SK-N-SH (cell line): ENCODE results near the gene TRPC6. TPM values are rescaled to one million over a fixed set of nuclear protein-coding genes. Genes with fewer than 3 reads are reported as not detected.

Experiments
- CTCF ChIA-PET: fragments of 300-600, 350-600 bp; formaldehyde crosslinking; extraction: SDS; loops from one replicate; lab custom pipeline; 2021; lab: Yijun Ruan, JAX
- POLR2A ChIA-PET: fragments of 350-600 bp; sonication (Branson Sonifier 250); formaldehyde crosslinking; extraction: SDS; loops from one replicate; lab custom pipeline; 2020; ENCODE audit warnings: antibody characterized with exemption, inconsistent platforms; lab: Yijun Ruan, JAX
- DNase-seq: peaks from one replicate; pipeline ENCODE4 v3.0.0; 2012
- H2AFZ ChIP-seq: fragments of 200-600 bp; sonication (generic); 2 replicates; pipeline ENCODE4 v1.8.1; 2016; ENCODE audit warnings: antibody characterized with exemption, mild to moderate bottlenecking, low read depth
- H3F3A ChIP-seq: fragments of 200-600 bp; sonication (generic); replicated peaks from 2 replicates; pipeline ENCODE3; 2016; ENCODE audit warnings: antibody characterized with exemption, mild to moderate bottlenecking; ENCODE audit not compliant: insufficient read depth
- H3K27ac ChIP-seq, 2 experiments: fragments of 200-500 bp in 1 of 2; fragments of 200-600 bp in 1 of 2; sonication (Bioruptor generic) in 1 of 2; sonication (generic), shearing (Covaris generic) in 1 of 2; 2 replicates each; pipeline versions ENCODE4 v1.5.1 to v1.6.1; 2014 to 2016; ENCODE audit warnings: low read depth in 2 of 2, inconsistent platforms in 1 of 2, low read length in 1 of 2, mild to moderate bottlenecking in 1 of 2, mixed read lengths in 1 of 2
- H3K27me3 ChIP-seq: fragments of 200-600 bp; sonication (generic), shearing (Covaris generic); 2 replicates; pipeline ENCODE4 v1.6.1; 2016; ENCODE audit warnings: mixed run types; ENCODE audit not compliant: insufficient read depth
- H3K36me3 ChIP-seq, 2 experiments: fragments of 200-500 bp in 1 of 2; fragments of 200-600 bp in 1 of 2; sonication (Bioruptor generic) in 1 of 2; sonication (generic) in 1 of 2; replicated peaks in 1 of 2; 2 replicates each; pipeline versions ENCODE3 to v1.5.1; 2014 to 2016; ENCODE audit warnings: low read length in 1 of 2, mild to moderate bottlenecking in 1 of 2; ENCODE audit not compliant: insufficient read depth in 2 of 2, control insufficient read depth in 1 of 2
- H3K4me1 ChIP-seq, 2 experiments: fragments of 200-500 bp in 1 of 2; fragments of 200-600 bp in 1 of 2; sonication (Bioruptor generic) in 1 of 2; sonication (generic), shearing (Covaris generic) in 1 of 2; 2 replicates each; pipeline versions ENCODE4 v1.5.1 to v1.6.1; 2014 to 2016; ENCODE audit warnings: low read depth in 1 of 2, low read length in 1 of 2, mixed run types in 1 of 2; ENCODE audit not compliant: insufficient read depth in 2 of 2, control insufficient read depth in 1 of 2
- H3K4me2 ChIP-seq: fragments of 200-600 bp; sonication (generic), shearing (Covaris generic); 2 replicates; pipeline ENCODE4 v1.6.1; 2017; ENCODE audit warnings: mixed run types
- H3K4me3 ChIP-seq, 2 experiments: fragments of 200-500 bp in 1 of 2; fragments of 200-600 bp in 1 of 2; sonication (Bioruptor generic) in 1 of 2; sonication (generic), shearing (Covaris generic) in 1 of 2; 2 replicates each; pipeline versions ENCODE4 v1.5.1 to v1.8.1; 2014 to 2016; ENCODE audit warnings: low read depth in 2 of 2, inconsistent platforms in 1 of 2, low read length in 1 of 2, mild to moderate bottlenecking in 1 of 2, mixed read lengths in 1 of 2, moderate library complexity in 1 of 2
- H3K79me2 ChIP-seq: fragments of 200-600 bp; sonication (generic); 2 replicates; pipeline ENCODE4 v1.8.1; 2017; ENCODE audit warnings: mild to moderate bottlenecking; ENCODE audit not compliant: insufficient read depth
- H3K9ac ChIP-seq: fragments of 200-600 bp; sonication (generic); 2 replicates; pipeline ENCODE4 v1.6.1; 2017; ENCODE audit warnings: mixed run types
- H3K9me2 ChIP-seq: fragments of 200-600 bp; sonication (generic); 2 replicates; pipeline ENCODE4 v1.6.1; 2017; ENCODE audit warnings: mixed run types
- H3K9me3 ChIP-seq: fragments of 200-600 bp; sonication (generic); 2 replicates; pipeline ENCODE4 v1.6.1; 2017; ENCODE audit warnings: mixed run types, mild to moderate bottlenecking, moderate library complexity
- H4K20me1 ChIP-seq: fragments of 200-600 bp; sonication (generic); 2 replicates; pipeline ENCODE4 v1.6.1; 2017; ENCODE audit warnings: mild to moderate bottlenecking, mixed run types; ENCODE audit not compliant: insufficient read depth
- CTCF ChIP-seq: fragments of 200-600 bp; sonication (generic); IDR thresholded peaks from 2 replicates; pipeline ENCODE4 v1.6.1; 2017; ENCODE audit warnings: antibody characterized with exemption, mild to moderate bottlenecking, moderate library complexity
- EP300 ChIP-seq, 2 experiments: IDR thresholded peaks; 2 replicates each; pipeline versions ENCODE4 v1.4.0 to v1.6.1; 2012; ENCODE audit warnings: borderline replicate concordance in 1 of 2, low read depth in 1 of 2, low read length in 1 of 2
- FOXM1 ChIP-seq: IDR thresholded peaks from 2 replicates; pipeline ENCODE4 v1.4.0; 2012; ENCODE audit warnings: low read depth, mild to moderate bottlenecking
- GATA2 ChIP-seq: sonication (generic); formaldehyde crosslinking; IDR thresholded peaks from 2 replicates; pipeline ENCODE4 v1.5.0; 2020; ENCODE audit warnings: mild to moderate bottlenecking, missing genetic modification reagents
- MXI1 ChIP-seq: IDR thresholded peaks from 2 replicates; pipeline ENCODE4 v1.6.1; 2012; ENCODE audit warnings: mild to moderate bottlenecking, low read depth, low read length, improper control_type of control experiment
- NFIC ChIP-seq: IDR thresholded peaks from 2 replicates; pipeline ENCODE4 v1.4.0; 2012; ENCODE audit warnings: borderline replicate concordance
- RAD21 ChIP-seq: IDR thresholded peaks from 2 replicates; pipeline ENCODE4 v1.6.1; 2012; ENCODE audit warnings: mild to moderate bottlenecking, low read length
- RXRA ChIP-seq: IDR thresholded peaks from 2 replicates; pipeline ENCODE4 v1.4.0; 2012; ENCODE audit warnings: low read depth, mild to moderate bottlenecking, borderline replicate concordance
- TAF1 ChIP-seq: IDR thresholded peaks from 2 replicates; pipeline ENCODE4 v1.6.1; 2012; ENCODE audit warnings: low read depth, mild to moderate bottlenecking, low read length, moderate library complexity, borderline replicate concordance
- USF1 ChIP-seq: IDR thresholded peaks from 2 replicates; pipeline ENCODE4 v1.4.0; 2012; ENCODE audit warnings: low read depth, borderline replicate concordance
- WGBS: methylation state at CpG from one replicate; pipeline ENCODE4 v1.1.6; 2017; ENCODE audit warnings: low lambda C conversion rate; 5-methylcytosine and 5-hydroxymethylcytosine counted together
- polyA plus RNA-seq, 3 experiments: library from polyadenylated mRNA; depleted of rRNA; stranded (reverse); fragments of >200 nt; gene quantifications; 2 replicates each; pipeline ENCODE4 v1.2.3, GENCODE V29; 2012
- TF ChIP-seq, protein P1 (sequence below): IDR thresholded peaks from 2 replicates; pipeline ENCODE4 v1.4.0; 2012; ENCODE audit warnings: low read depth, borderline replicate concordance
- TF ChIP-seq, protein P2 (sequence below): fragments of 150-350 bp; IDR thresholded peaks from 2 replicates; pipeline ENCODE4 v1.6.1; 2016; ENCODE audit warnings: mild to moderate bottlenecking, low read depth, low read length
- TF ChIP-seq, protein P3 (sequence below): fragments of 150-350 bp; IDR thresholded peaks from 2 replicates; pipeline ENCODE4 v1.6.1; 2017; ENCODE audit warnings: antibody characterized with exemption, low read length, low read depth, borderline replicate concordance

TRPC6 gene
- polyA plus RNA-seq, 1 of the 3 experiments (the other 2 are of a cell fraction) = not detected

- POLR2A ChIA-PET = no interaction called here
- no peak overlapping the region; the same call in 1 of the 2 replicates for H2AFZ ChIP-seq
- H4K20me1 ChIP-seq = no peaks in the 10 kb centered on the region
- H3K9me3 ChIP-seq = no peaks in the 10 kb centered on the region
- H3K27ac ChIP-seq = peak overlapping the region in 1 of 2 experiments; percentile 80; a peak in 1 of 4 replicates
- TF ChIP-seq USF1 = no peak
- H3K4me3 ChIP-seq = no peak overlapping the region
- no peaks in the 10 kb centered on the region for H3K27me3 ChIP-seq
- WGBS = 36% methylated on average over 1 of the region's 1 CpG
- CTCF ChIA-PET = no interaction called here
- H3K9me2 ChIP-seq = no peaks in the 10 kb centered on the region
- no peaks in the 10 kb centered on the region for H3K79me2 ChIP-seq
- DNase-seq = no peak
- peaks cover 43% of the 10 kb centered on the region for H3F3A ChIP-seq
- no peak overlapping the region for H3K9ac ChIP-seq
- no peak overlapping the region for H3K4me2 ChIP-seq
- peaks cover 0 to 25% of the 10 kb centered on the region in 2 experiments; a peak in 1 of 4 replicates for H3K4me1 ChIP-seq
- no peaks in the 10 kb centered on the region for H3K36me3 ChIP-seq
These were observed 139.0 kb downstream of the TRPC6 start for GRCh38 chr11:101444851-101445250.

- CTCF ChIA-PET = no interaction called here
- no peak for DNase-seq
- Histone ChIP-seq H3K27me3 (no peaks in the 10 kb centered on the region), H3K9ac (no peak overlapping the region), H2AFZ (peak overlapping the region; percentile 41), H3K4me2 (0 out of 2 replicates have a peak overlapping the region, but pooled peaks have one; percentile 30), H3K9me2 (no peaks in the 10 kb centered on the region), H3K4me3 (no peak overlapping the region), H3K79me2 (no peaks in the 10 kb centered on the region), H4K20me1 (no peaks in the 10 kb centered on the region), H3F3A (peaks cover 43% of the 10 kb centered on the region), H3K9me3 (no peaks in the 10 kb centered on the region), H3K4me1 (peaks cover 0 to 25% of the 10 kb centered on the region in 2 experiments; a peak in 1 of 4 replicates), H3K27ac (no peak overlapping the region), H3K36me3 (no peaks in the 10 kb centered on the region)
- TF ChIP-seq NFIC = peak; percentile 38; the same call in 1 of the 2 replicates
- no peak for TF ChIP-seq GATA2 (CRISPR knock-in tag)
- TF ChIP-seq RXRA = no peak
- WGBS = 15% methylated on average over 5 of the region's 5 CpGs
- POLR2A ChIA-PET = no interaction called here
These were observed 139.6 kb downstream of the TRPC6 start for GRCh38 chr11:101444164-101444563.

- H3K27me3 ChIP-seq = no peaks in the 10 kb centered on the region
- no peaks in the 10 kb centered on the region for H3K79me2 ChIP-seq
- H3K36me3 ChIP-seq = no peaks in the 10 kb centered on the region
- ChIA-PET CTCF (no interaction called here), POLR2A (no interaction called here)
- 24% methylated on average over 8 of the region's 8 CpGs for WGBS
- peaks cover 0 to 25% of the 10 kb centered on the region in 2 experiments; a peak in 1 of 4 replicates for H3K4me1 ChIP-seq
- peak overlapping the region; percentile 51 for H2AFZ ChIP-seq
- DNase-seq = no peak
- H3K9me3 ChIP-seq = no peaks in the 10 kb centered on the region
- H3K9me2 ChIP-seq = no peaks in the 10 kb centered on the region
- no peaks in the 10 kb centered on the region for H4K20me1 ChIP-seq
- H3K9ac ChIP-seq = no peak overlapping the region
- peak overlapping the region in 1 of 2 experiments; percentile 21; a peak in 1 of 4 replicates for H3K4me3 ChIP-seq
- H3F3A ChIP-seq = peaks cover 43% of the 10 kb centered on the region
- H3K27ac ChIP-seq = peak overlapping the region in 1 of 2 experiments; percentile 79; a peak in 2 of 4 replicates
- peak overlapping the region; percentile 62 for H3K4me2 ChIP-seq
- no peak for TF ChIP-seq TAF1
- TF ChIP-seq MXI1 = no peak
- TF ChIP-seq EP300 (IDR thresholded peaks at IDR 0.05; ENCODE audit: borderline replicate concordance in 1 of 2, low read depth in 1 of 2, low read length in 1 of 2) = no peak
- TF ChIP-seq, protein P1, sequence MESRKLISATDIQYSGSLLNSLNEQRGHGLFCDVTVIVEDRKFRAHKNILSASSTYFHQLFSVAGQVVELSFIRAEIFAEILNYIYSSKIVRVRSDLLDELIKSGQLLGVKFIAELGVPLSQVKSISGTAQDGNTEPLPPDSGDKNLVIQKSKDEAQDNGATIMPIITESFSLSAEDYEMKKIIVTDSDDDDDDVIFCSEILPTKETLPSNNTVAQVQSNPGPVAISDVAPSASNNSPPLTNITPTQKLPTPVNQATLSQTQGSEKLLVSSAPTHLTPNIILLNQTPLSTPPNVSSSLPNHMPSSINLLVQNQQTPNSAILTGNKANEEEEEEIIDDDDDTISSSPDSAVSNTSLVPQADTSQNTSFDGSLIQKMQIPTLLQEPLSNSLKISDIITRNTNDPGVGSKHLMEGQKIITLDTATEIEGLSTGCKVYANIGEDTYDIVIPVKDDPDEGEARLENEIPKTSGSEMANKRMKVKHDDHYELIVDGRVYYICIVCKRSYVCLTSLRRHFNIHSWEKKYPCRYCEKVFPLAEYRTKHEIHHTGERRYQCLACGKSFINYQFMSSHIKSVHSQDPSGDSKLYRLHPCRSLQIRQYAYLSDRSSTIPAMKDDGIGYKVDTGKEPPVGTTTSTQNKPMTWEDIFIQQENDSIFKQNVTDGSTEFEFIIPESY = no peak
- no peak for TF ChIP-seq CTCF
- no peak for TF ChIP-seq RAD21
- no peak for TF ChIP-seq FOXM1
- TF ChIP-seq, protein P2, sequence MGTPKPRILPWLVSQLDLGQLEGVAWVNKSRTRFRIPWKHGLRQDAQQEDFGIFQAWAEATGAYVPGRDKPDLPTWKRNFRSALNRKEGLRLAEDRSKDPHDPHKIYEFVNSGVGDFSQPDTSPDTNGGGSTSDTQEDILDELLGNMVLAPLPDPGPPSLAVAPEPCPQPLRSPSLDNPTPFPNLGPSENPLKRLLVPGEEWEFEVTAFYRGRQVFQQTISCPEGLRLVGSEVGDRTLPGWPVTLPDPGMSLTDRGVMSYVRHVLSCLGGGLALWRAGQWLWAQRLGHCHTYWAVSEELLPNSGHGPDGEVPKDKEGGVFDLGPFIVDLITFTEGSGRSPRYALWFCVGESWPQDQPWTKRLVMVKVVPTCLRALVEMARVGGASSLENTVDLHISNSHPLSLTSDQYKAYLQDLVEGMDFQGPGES = no peak
- TF ChIP-seq, protein P3, sequence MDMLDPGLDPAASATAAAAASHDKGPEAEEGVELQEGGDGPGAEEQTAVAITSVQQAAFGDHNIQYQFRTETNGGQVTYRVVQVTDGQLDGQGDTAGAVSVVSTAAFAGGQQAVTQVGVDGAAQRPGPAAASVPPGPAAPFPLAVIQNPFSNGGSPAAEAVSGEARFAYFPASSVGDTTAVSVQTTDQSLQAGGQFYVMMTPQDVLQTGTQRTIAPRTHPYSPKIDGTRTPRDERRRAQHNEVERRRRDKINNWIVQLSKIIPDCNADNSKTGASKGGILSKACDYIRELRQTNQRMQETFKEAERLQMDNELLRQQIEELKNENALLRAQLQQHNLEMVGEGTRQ = no peak
These were observed 140.8 kb downstream of the TRPC6 start for GRCh38 chr11:101442936-101443521.
